Thyroid gland (tissue), 4 donors: ENCODE data around the gene ZNF536.

Source experiments
- POLR2A ChIP-seq, 2 donors: fragments of 450-650 bp; IDR thresholded peaks; one replicate each; pipeline ENCODE4 v1.6.1; 2017; ENCODE audit warnings: antibody characterized with exemption in 2 of 2, mild to moderate bottlenecking in 2 of 2, moderate library complexity in 1 of 2
- TF ChIP-seq, protein P1 (sequence below), 6 experiments: fragments of 200-600 bp in 3 of 6; fragments of 450-650 bp in 3 of 6; sonication (generic) in 3 of 6; IDR thresholded peaks; one replicate each; pipeline ENCODE4 v1.5.1; 2016 to 2019; ENCODE audit warnings: antibody characterized with exemption in 6 of 6, mild to moderate bottlenecking in 2 of 6, inconsistent platforms in 1 of 6, moderate library complexity in 1 of 6

DNA sequence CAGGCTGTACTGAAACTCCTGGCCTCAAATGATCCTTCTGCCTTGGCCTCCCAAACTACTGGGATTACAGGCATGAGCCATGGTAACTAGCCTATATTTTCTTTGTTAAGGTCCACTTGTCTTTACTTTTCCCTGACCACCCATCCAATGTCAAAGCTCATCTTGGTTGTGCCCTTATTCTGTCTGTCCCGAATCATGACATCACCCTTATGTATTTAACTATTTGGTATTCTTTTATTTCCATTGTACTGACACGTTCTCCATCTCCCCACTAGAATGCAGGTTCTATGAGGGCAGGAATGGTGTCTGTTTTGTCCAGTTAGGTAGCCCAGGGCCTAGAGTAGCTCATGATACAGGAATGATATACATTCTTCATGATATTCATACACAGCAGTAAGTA lies 104.8 kb downstream of the ZNF536 start:
- TF ChIP-seq POLR2A (IDR thresholded peaks at IDR 0.05), result no peak
- TF ChIP-seq, protein P1, sequence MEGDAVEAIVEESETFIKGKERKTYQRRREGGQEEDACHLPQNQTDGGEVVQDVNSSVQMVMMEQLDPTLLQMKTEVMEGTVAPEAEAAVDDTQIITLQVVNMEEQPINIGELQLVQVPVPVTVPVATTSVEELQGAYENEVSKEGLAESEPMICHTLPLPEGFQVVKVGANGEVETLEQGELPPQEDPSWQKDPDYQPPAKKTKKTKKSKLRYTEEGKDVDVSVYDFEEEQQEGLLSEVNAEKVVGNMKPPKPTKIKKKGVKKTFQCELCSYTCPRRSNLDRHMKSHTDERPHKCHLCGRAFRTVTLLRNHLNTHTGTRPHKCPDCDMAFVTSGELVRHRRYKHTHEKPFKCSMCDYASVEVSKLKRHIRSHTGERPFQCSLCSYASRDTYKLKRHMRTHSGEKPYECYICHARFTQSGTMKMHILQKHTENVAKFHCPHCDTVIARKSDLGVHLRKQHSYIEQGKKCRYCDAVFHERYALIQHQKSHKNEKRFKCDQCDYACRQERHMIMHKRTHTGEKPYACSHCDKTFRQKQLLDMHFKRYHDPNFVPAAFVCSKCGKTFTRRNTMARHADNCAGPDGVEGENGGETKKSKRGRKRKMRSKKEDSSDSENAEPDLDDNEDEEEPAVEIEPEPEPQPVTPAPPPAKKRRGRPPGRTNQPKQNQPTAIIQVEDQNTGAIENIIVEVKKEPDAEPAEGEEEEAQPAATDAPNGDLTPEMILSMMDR (IDR thresholded peaks at IDR 0.05), result no peak
